Fibroblast of the aortic adventitia (primary cell): ENCODE measurements around the gene ERGIC1. TPM values are rescaled to one million over a fixed set of nuclear protein-coding genes. Genes with fewer than 3 reads are reported as not detected.

ENCODE experiments used
- DNase-seq: peaks from one replicate; pipeline ENCODE4 v3.0.0-alpha.2; 2010; ENCODE audit warnings: low read depth
- H3K4me3 ChIP-seq: 2 replicates; pipeline ENCODE4 v1.5.1; 2011; ENCODE audit warnings: low read depth, mild to moderate bottlenecking, control low read depth, low read length, moderate library complexity
- CTCF ChIP-seq: IDR thresholded peaks from 2 replicates; pipeline ENCODE4 v1.5.1; 2011; ENCODE audit warnings: mild to moderate bottlenecking, low read length, control low read depth, inconsistent platforms; ENCODE audit not compliant: insufficient read depth
- small RNA-seq: library from RNA; depleted of rRNA; stranded (forward); fragments of <200 nt; gene quantifications from one replicate; pipeline ENCODE3, GENCODE V24; 2012
- total RNA-seq: library from RNA; depleted of rRNA; stranded (reverse); fragments of >200 nt; gene quantifications from 2 replicates; pipeline ENCODE4 v1.2.3, GENCODE V29; 2012; ENCODE audit warnings: low replicate concordance

ERGIC1 gene
- total RNA-seq, 1 donor = 193 TPM

- no peak for DNase-seq
- no peak for TF ChIP-seq CTCF
- H3K4me3 ChIP-seq = no peak overlapping the region
Observed at GRCh38 chr5:172988276-172988675, 154.2 kb downstream of the ERGIC1 start.

GRCh38 chr5:172990776-172991175 is 156.7 kb downstream of the ERGIC1 start:
- no peak for DNase-seq
- no peak overlapping the region for H3K4me3 ChIP-seq
- no peak for TF ChIP-seq CTCF

GRCh38 chr5:172994405-172994804 is 160.4 kb downstream of the ERGIC1 start:
- H3K4me3 ChIP-seq = no peak overlapping the region
- no peak for DNase-seq
- no peak for TF ChIP-seq CTCF

GRCh38 chr5:172999372-172999973 is 165.4 kb downstream of the ERGIC1 start:
- H3K4me3 ChIP-seq = no peak overlapping the region
- DNase-seq = no peak
- TF ChIP-seq CTCF = no peak

- no peak for DNase-seq
- no peak overlapping the region for H3K4me3 ChIP-seq
- no peak for TF ChIP-seq CTCF
Observed at GRCh38 chr5:172999974-173000373, 165.9 kb downstream of the ERGIC1 start.

- no peak overlapping the region for H3K4me3 ChIP-seq
- DNase-seq = no peak
- TF ChIP-seq CTCF = no peak
Observed at GRCh38 chr5:173001229-173001841, 167.3 kb downstream of the ERGIC1 start.

Small RNA genes within 50 kb of the gene (small RNA-seq; reads per million reads assigned to genes)
- not detected for gene AC022217.4

Other genes with a start within 250 kb of the ERGIC1 start
- 1.3 and 2.5 TPM in 2 replicates for gene NEURL1B, start 193.0 kb upstream of the ERGIC1 start, total RNA-seq
- gene DUSP1, start 63.1 kb upstream of the ERGIC1 start, total RNA-seq = 22.2 and 44.1 TPM in 2 replicates
- 47.3 and 54.9 TPM in 2 replicates for gene RPL26L1, start 125.2 kb downstream of the ERGIC1 start, total RNA-seq
- gene ATP6V0E1, start 149.5 kb downstream of the ERGIC1 start, total RNA-seq = 224 and 229 TPM in 2 replicates
- gene CREBRF, start 222.1 kb downstream of the ERGIC1 start, total RNA-seq = 29.7 and 33.8 TPM in 2 replicates